Natural killer cell (primary cell): ENCODE data around the gene PPP1R3D. TPM values are rescaled to one million over a fixed set of nuclear protein-coding genes. Genes with fewer than 3 reads are reported as not detected.

Source experiments
- ATAC-seq, 3 donors: fragments of 150-1000 bp in 2 of 3; fragments of 200-7000 bp in 1 of 3; cut with Tn5 transposase; 1 replicate in 1 of 3; 2 replicates in 2 of 3; pipeline ENCODE4 v1.10.0; 2021; ENCODE audit warnings: mild to moderate bottlenecking in 2 of 3, moderate library complexity in 2 of 3
- DNase-seq, 2 donors: peaks; one replicate each; pipeline versions ENCODE4 v3.0.0 to v3.0.0-alpha.2; 2013 to 2021; ENCODE audit warnings: mixed read lengths in 1 of 2
- H3K27ac ChIP-seq: one replicate; pipeline ENCODE4 v1.5.1; 2013; ENCODE audit warnings: mild to moderate bottlenecking, low read length
- H3K27me3 ChIP-seq: one replicate; pipeline ENCODE4 v1.6.1; 2013; ENCODE audit warnings: low read length; ENCODE audit not compliant: control insufficient read depth, insufficient read depth
- H3K36me3 ChIP-seq: one replicate; pipeline ENCODE4 v1.6.1; 2013; ENCODE audit warnings: low read length; ENCODE audit not compliant: control insufficient read depth, insufficient read depth
- H3K4me1 ChIP-seq: one replicate; pipeline ENCODE4 v1.6.1; 2013; ENCODE audit warnings: low read length; ENCODE audit not compliant: control insufficient read depth, insufficient read depth
- H3K4me3 ChIP-seq: one replicate; pipeline ENCODE4 v1.5.1; 2013; ENCODE audit warnings: low read length
- H3K9me3 ChIP-seq: one replicate; pipeline ENCODE4 v1.6.1; 2013; ENCODE audit warnings: low read length; ENCODE audit not compliant: control insufficient read depth, insufficient read depth
- H3K27ac Mint-ChIP-seq, 2 donors: one replicate each; pipeline ENCODE4 v1.8.0; 2022; ENCODE audit warnings: mild to moderate bottlenecking in 2 of 2, mixed read lengths in 2 of 2, moderate library complexity in 1 of 2
- H3K27me3 Mint-ChIP-seq, 2 donors: one replicate each; pipeline ENCODE4 v1.8.0; 2022; ENCODE audit warnings: low read depth in 2 of 2, mixed read lengths in 2 of 2
- H3K36me3 Mint-ChIP-seq: one replicate; pipeline ENCODE4 v1.8.0; 2022; ENCODE audit warnings: mixed read lengths
- H3K4me1 Mint-ChIP-seq, 2 donors: one replicate each; pipeline ENCODE4 v1.8.0; 2022; ENCODE audit warnings: mixed read lengths in 2 of 2
- H3K4me3 Mint-ChIP-seq: one replicate; pipeline ENCODE4 v1.8.0; 2022; ENCODE audit warnings: mild to moderate bottlenecking, moderate library complexity, mixed read lengths
- H3K9me3 Mint-ChIP-seq, 2 donors: one replicate each; pipeline ENCODE4 v1.8.0; 2022; ENCODE audit warnings: mixed read lengths in 2 of 2
- WGBS: methylation state at CpG from one replicate; pipeline ENCODE4 v1.1.7; 2013; ENCODE audit warnings: missing lambda C conversion rate; ENCODE audit not compliant: insufficient coverage; 5-methylcytosine and 5-hydroxymethylcytosine counted together
- intact Hi-C: fragments of 100-400 bp; cut with micrococcal nuclease; formaldehyde crosslinking; loops from one replicate; pipeline ENCODE4 v1.14.2; 2022
- total RNA-seq, 4 donors: library from RNA; stranded (reverse); fragments of 120-200 nt in 1 of 4; gene quantifications; one replicate each; pipeline versions ENCODE4 v1.2.3 to v1.2.4, GENCODE V29; 2013 to 2022
- TF ChIP-seq, protein P1 (sequence below): fragments of 200-600 bp; IDR thresholded peaks from one replicate; pipeline ENCODE4 v1.8.0; 2022; ENCODE audit warnings: antibody characterized with exemption

PPP1R3D gene
- total RNA-seq, 3 donors from 2014 or later (not counting 1 experiment from before 2014, with no cell fraction given): 3.5 to 6.9 (median 6.7) TPM

DNA sequence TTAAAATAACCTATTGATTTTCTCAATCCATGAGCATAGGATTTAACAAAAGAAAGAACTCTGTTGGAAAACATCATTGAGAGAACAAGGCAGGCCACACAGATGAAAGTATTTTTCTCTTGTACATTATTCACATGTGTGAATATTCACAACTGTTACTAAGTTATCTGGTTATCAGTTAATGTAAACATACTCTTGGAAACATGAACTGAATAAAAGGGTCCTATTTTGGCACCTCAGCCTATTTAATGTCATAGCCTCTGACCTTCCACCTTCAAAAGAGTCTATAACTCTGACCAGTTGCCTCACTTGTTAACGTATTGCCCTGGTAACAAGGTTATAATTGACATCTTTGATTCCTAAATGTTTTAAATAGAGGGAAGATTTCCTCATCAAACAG, 14.7 kb downstream of the PPP1R3D start:
- no peaks in the 10 kb centered on the region for H3K36me3 Mint-ChIP-seq
- intact Hi-C loops: no loop called here
- Histone ChIP-seq H3K27me3 (no peaks in the 10 kb centered on the region), H3K9me3 (no peaks in the 10 kb centered on the region), H3K36me3 (no peaks in the 10 kb centered on the region), H3K4me3 (no peak overlapping the region), H3K27ac (no peak overlapping the region), H3K4me1 (no peaks in the 10 kb centered on the region)
- H3K4me1 Mint-ChIP-seq: no peaks in the 10 kb centered on the region
- peaks cover 8 to 11% of the 10 kb centered on the region in 2 donors for H3K27me3 Mint-ChIP-seq
- no peak for DNase-seq
- no peak for ATAC-seq
- TF ChIP-seq, protein P1, sequence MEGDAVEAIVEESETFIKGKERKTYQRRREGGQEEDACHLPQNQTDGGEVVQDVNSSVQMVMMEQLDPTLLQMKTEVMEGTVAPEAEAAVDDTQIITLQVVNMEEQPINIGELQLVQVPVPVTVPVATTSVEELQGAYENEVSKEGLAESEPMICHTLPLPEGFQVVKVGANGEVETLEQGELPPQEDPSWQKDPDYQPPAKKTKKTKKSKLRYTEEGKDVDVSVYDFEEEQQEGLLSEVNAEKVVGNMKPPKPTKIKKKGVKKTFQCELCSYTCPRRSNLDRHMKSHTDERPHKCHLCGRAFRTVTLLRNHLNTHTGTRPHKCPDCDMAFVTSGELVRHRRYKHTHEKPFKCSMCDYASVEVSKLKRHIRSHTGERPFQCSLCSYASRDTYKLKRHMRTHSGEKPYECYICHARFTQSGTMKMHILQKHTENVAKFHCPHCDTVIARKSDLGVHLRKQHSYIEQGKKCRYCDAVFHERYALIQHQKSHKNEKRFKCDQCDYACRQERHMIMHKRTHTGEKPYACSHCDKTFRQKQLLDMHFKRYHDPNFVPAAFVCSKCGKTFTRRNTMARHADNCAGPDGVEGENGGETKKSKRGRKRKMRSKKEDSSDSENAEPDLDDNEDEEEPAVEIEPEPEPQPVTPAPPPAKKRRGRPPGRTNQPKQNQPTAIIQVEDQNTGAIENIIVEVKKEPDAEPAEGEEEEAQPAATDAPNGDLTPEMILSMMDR: no peak
- no peaks in the 10 kb centered on the region for H3K9me3 Mint-ChIP-seq
- no peak overlapping the region for H3K4me3 Mint-ChIP-seq
- no peak overlapping the region for H3K27ac Mint-ChIP-seq
- no CpG with 5 or more reads among the region's 1 CpG for WGBS

- Mint-ChIP-seq H3K27ac (no peak overlapping the region), H3K27me3 (peaks cover 5 to 8% of the 10 kb centered on the region in 2 donors)
- intact Hi-C loops: no loop called here
Measured at GRCh38 chr20:59923514-59923913, 16.6 kb downstream of the PPP1R3D start.

GRCh38 chr20:59920944-59921343, 19.2 kb downstream of the PPP1R3D start:
- Mint-ChIP-seq H3K4me1 (no peaks in the 10 kb centered on the region), H3K4me3 (no peak overlapping the region), H3K27ac (no peak overlapping the region), H3K27me3 (peaks cover 4 to 8% of the 10 kb centered on the region in 2 donors), H3K9me3 (no peaks in the 10 kb centered on the region), H3K36me3 (no peaks in the 10 kb centered on the region)
- H3K9me3 ChIP-seq: no peaks in the 10 kb centered on the region
- H3K27me3 ChIP-seq: no peaks in the 10 kb centered on the region
- no peak overlapping the region for H3K27ac ChIP-seq
- no peaks in the 10 kb centered on the region for H3K36me3 ChIP-seq
- H3K4me3 ChIP-seq: no peak overlapping the region
- no peaks in the 10 kb centered on the region for H3K4me1 ChIP-seq
- no peak for DNase-seq
- no peak for ATAC-seq
- intact Hi-C loops: no loop called here
- TF ChIP-seq, protein P1: no peak

More at GRCh38 chr20:59923514-59923913, 16.6 kb downstream of the PPP1R3D start:
- no peaks in the 10 kb centered on the region for H3K27me3 ChIP-seq
- H3K4me1 ChIP-seq: no peaks in the 10 kb centered on the region
- H3K4me1 Mint-ChIP-seq: no peaks in the 10 kb centered on the region
- ATAC-seq (no peak), DNase-seq (no peak)
- no peak overlapping the region for H3K4me3 Mint-ChIP-seq
- H3K36me3 ChIP-seq: no peaks in the 10 kb centered on the region
- H3K9me3 ChIP-seq: no peaks in the 10 kb centered on the region
- TF ChIP-seq, protein P1: no peak
- no peaks in the 10 kb centered on the region for H3K9me3 Mint-ChIP-seq
- WGBS: no CpG with 5 or more reads among the region's 1 CpG
- H3K36me3 Mint-ChIP-seq: no peaks in the 10 kb centered on the region
- no peak overlapping the region for H3K4me3 ChIP-seq
- H3K27ac ChIP-seq: no peak overlapping the region

DNA sequence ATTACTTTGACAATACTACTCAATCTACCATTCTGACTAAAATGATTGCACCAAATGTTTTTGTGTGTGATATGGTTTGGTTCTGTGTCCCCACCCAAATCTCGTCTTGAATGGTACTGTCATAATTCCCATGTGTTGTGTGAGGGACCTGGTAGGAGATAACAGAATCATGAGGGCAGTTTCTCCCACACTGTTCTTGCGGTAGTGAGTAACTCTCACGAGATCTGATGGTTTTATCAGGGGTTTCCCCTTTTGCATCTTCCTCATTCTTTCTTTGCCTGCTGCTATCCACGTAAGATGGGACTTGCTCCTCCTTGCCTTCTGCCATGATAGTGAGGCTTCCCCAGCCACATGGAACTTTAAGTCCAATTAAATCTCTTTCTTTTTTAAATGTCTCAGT, 27.5 kb downstream of the PPP1R3D start:
- no peaks in the 10 kb centered on the region for H3K36me3 Mint-ChIP-seq
- H3K36me3 ChIP-seq: no peaks in the 10 kb centered on the region

More for the DNA sequence above, 27.5 kb downstream of the PPP1R3D start:
- TF ChIP-seq, protein P1: no peak
- intact Hi-C loops: no loop called here
- H3K4me1 ChIP-seq: no peaks in the 10 kb centered on the region
- H3K9me3 Mint-ChIP-seq: no peaks in the 10 kb centered on the region
- DNase-seq (no peak), ATAC-seq (no peak)
- no peak overlapping the region for H3K27ac ChIP-seq
- no peaks in the 10 kb centered on the region for H3K4me1 Mint-ChIP-seq
- no peak overlapping the region for H3K27ac Mint-ChIP-seq
- H3K4me3 ChIP-seq: no peak overlapping the region
- H3K27me3 ChIP-seq: no peaks in the 10 kb centered on the region
- 51% methylated on average over 4 of the region's 4 CpGs for WGBS
- H3K4me3 Mint-ChIP-seq: no peak overlapping the region
- H3K27me3 Mint-ChIP-seq: peaks cover 0 to 3% of the 10 kb centered on the region in 2 donors
- no peaks in the 10 kb centered on the region for H3K9me3 ChIP-seq
